Lower leg skin (tissue), 4 donors: ENCODE measurements around the gene SASH3. TPM values are rescaled to one million over a fixed set of nuclear protein-coding genes. Genes with fewer than 3 reads are reported as not detected.
A peak's percentile ranks its signal among the peaks of the same experiment; 100 is the strongest.

ENCODE experiments used
- DNase-seq, 2 donors: peaks; one replicate each; pipeline ENCODE4 v3.0.0-alpha.2; 2019; ENCODE audit warnings: low spot score in 2 of 2
- H3K4me3 ChIP-seq: fragments of 200-600 bp; sonication (generic); 2 replicates; pipeline ENCODE4 v1.5.1; 2017; ENCODE audit warnings: mild to moderate bottlenecking, low read depth; ENCODE audit not compliant: poor library complexity, severe bottlenecking
- CTCF ChIP-seq, 3 donors: fragments of 450-650 bp; IDR thresholded peaks; one replicate each; pipeline ENCODE4 v1.5.1; 2016; ENCODE audit warnings: antibody characterized with exemption in 3 of 3, mild to moderate bottlenecking in 3 of 3, moderate library complexity in 2 of 3
- POLR2A ChIP-seq, 2 donors: fragments of 450-650 bp; IDR thresholded peaks; one replicate each; pipeline ENCODE4 v1.6.1; 2016 to 2017; ENCODE audit warnings: antibody characterized with exemption in 2 of 2, mild to moderate bottlenecking in 1 of 2, moderate library complexity in 1 of 2
- WGBS, 2 donors: methylation state at CpG; one replicate each; pipeline ENCODE4 v1.1.5; 2018; 5-methylcytosine and 5-hydroxymethylcytosine counted together
- intact Hi-C: fragments of 100-400 bp; cut with DNase I; formaldehyde crosslinking; loops from one replicate; pipeline ENCODE4 v1.15.0; 2023; ENCODE audit warnings: low total_unique reads
- total RNA-seq, 4 donors: library from RNA; depleted of rRNA; stranded (reverse); fragments of >200 nt; gene quantifications; one replicate each; pipeline ENCODE4 v1.1.0, GENCODE V29; 2016

Gene SASH3
- total RNA-seq, 4 donors from 2014 or later = 0.25 to 3.4 (median 1.6) TPM

GRCh38 chrX:129808829-129809796 lies 29.4 kb downstream of the SASH3 start:
- no peak overlapping the region for H3K4me3 ChIP-seq
- TF ChIP-seq CTCF (IDR thresholded peaks at IDR 0.05) = no peak
- no peak for TF ChIP-seq POLR2A (IDR thresholded peaks at IDR 0.05)
- DNase-seq = no peak
- intact Hi-C loops = no loop called here
- 83 to 88% methylated on average over 7 of the region's 7 CpGs for WGBS, 2 donors

- intact Hi-C loops = no loop called here
These were observed 34.1 kb downstream of the SASH3 start for GRCh38 chrX:129813662-129814368.

GRCh38 chrX:129818123-129818522 lies 38.4 kb downstream of the SASH3 start:
- intact Hi-C loops = no loop called here
- peak in 1 of 2 donors; percentile 29 for DNase-seq
- H3K4me3 ChIP-seq = no peak overlapping the region
- no peak for TF ChIP-seq POLR2A (IDR thresholded peaks at IDR 0.05)
- no peak for TF ChIP-seq CTCF (IDR thresholded peaks at IDR 0.05)
- WGBS, 2 donors = 74 to 100% methylated on average over 2 of the region's 2 CpGs

More at GRCh38 chrX:129813662-129814368, 34.1 kb downstream of the SASH3 start:
- no peak for TF ChIP-seq POLR2A (IDR thresholded peaks at IDR 0.05)
- no peak for TF ChIP-seq CTCF (IDR thresholded peaks at IDR 0.05)
- DNase-seq = no peak
- WGBS, 2 donors = 67 to 91% methylated on average over 6 of the region's 6 CpGs
- no peak overlapping the region for H3K4me3 ChIP-seq

GRCh38 chrX:129823115-129823514 lies 43.4 kb downstream of the SASH3 start:
- intact Hi-C loops = no loop called here
- DNase-seq = no peak
- H3K4me3 ChIP-seq = no peak overlapping the region
- WGBS, 2 donors = 44 to 75% methylated on average over 2 of the region's 2 CpGs
- no peak for TF ChIP-seq POLR2A (IDR thresholded peaks at IDR 0.05)
- no peak for TF ChIP-seq CTCF (IDR thresholded peaks at IDR 0.05)

- no peak overlapping the region for H3K4me3 ChIP-seq
- 76 to 80% methylated on average over 6 of the region's 6 CpGs for WGBS, 2 donors
- no peak for TF ChIP-seq POLR2A (IDR thresholded peaks at IDR 0.05)
- no peak for TF ChIP-seq CTCF (IDR thresholded peaks at IDR 0.05)
- intact Hi-C loops = no loop called here
- DNase-seq = no peak
These were observed 43.8 kb downstream of the SASH3 start for GRCh38 chrX:129823522-129823921.
